HepG2 (cell line): ENCODE results near the gene C6orf136. TPM values are rescaled to one million over a fixed set of nuclear protein-coding genes. Genes with fewer than 3 reads are reported as not detected.

Experiments
- ELF4 ChIP-seq: sonication (generic); formaldehyde crosslinking; IDR thresholded peaks from 2 replicates; pipeline ENCODE4 v1.5.0; 2020; ENCODE audit warnings: missing genetic modification reagents, mild to moderate bottlenecking, moderate library complexity, borderline replicate concordance
- FOXA1 ChIP-seq, 2 experiments: fragments of 450-650 bp in 1 of 2; sonication (generic) in 1 of 2; formaldehyde crosslinking in 1 of 2; IDR thresholded peaks; 2 replicates each; pipeline versions ENCODE4 v1.4.0 to v1.6.1; 2016 to 2020; ENCODE audit warnings: missing genetic modification reagents in 1 of 2
- HNF1A ChIP-seq, 2 experiments: sonication (generic) in 1 of 2; formaldehyde crosslinking in 1 of 2; IDR thresholded peaks; 2 replicates each; pipeline versions ENCODE4 v1.4.0 to v1.6.1; 2016 to 2020; ENCODE audit warnings: borderline replicate concordance in 1 of 2, low read depth in 1 of 2, mild to moderate bottlenecking in 1 of 2, missing genetic modification reagents in 1 of 2
- MYNN ChIP-seq: sonication (generic); formaldehyde crosslinking; IDR thresholded peaks from 2 replicates; pipeline ENCODE4 v1.4.0; 2020; ENCODE audit warnings: mild to moderate bottlenecking, low read depth, missing genetic modification reagents
- PATZ1 ChIP-seq: sonication (generic); formaldehyde crosslinking; IDR thresholded peaks from 2 replicates; pipeline ENCODE4 v1.4.0; 2020; ENCODE audit warnings: missing genetic modification reagents
- ZFP91 ChIP-seq: sonication (generic); formaldehyde crosslinking; IDR thresholded peaks from 2 replicates; pipeline ENCODE4 v1.9.0; 2022; ENCODE audit warnings: missing genetic modification reagents, mild to moderate bottlenecking, borderline replicate concordance
- ZNF232 ChIP-seq: sonication (generic); formaldehyde crosslinking; IDR thresholded peaks from 2 replicates; pipeline ENCODE4 v1.4.0; 2020; ENCODE audit warnings: missing genetic modification reagents, borderline replicate concordance
- ZNF879 ChIP-seq: sonication (generic); formaldehyde crosslinking; IDR thresholded peaks from 2 replicates; pipeline ENCODE4 v1.8.1; 2023; ENCODE audit warnings: missing genetic modification reagents
- polyA plus RNA-seq, 8 experiments: library from polyadenylated mRNA; depleted of rRNA in 3 of 8; stranded (reverse) in 7 of 8; unstranded in 1 of 8; fragments of >200 nt; fragmentation: Illumina TruSeq in 4 of 8; extraction: Trizol in 4 of 8; gene quantifications; 2 replicates each; pipeline versions ENCODE4 v1.2.1 to v1.2.3, GENCODE V29; 2011 to 2016; ENCODE audit warnings: low read depth in 4 of 8, missing spikeins in 1 of 8, mixed read lengths in 1 of 8; ENCODE audit not compliant: insufficient read depth in 1 of 8
- total RNA-seq, 5 experiments: library from RNA; depleted of rRNA; stranded (reverse); fragments of >200 nt; fragmentation: Illumina TruSeq; extraction: Trizol; gene quantifications; 2 replicates each; pipeline ENCODE4 v1.2.3, GENCODE V29; 2016; ENCODE audit warnings: low read depth in 1 of 5
- TF ChIP-seq, protein P1 (sequence below), 2 experiments: fragments of 450-650 bp in 1 of 2; sonication (generic) in 1 of 2; formaldehyde crosslinking in 1 of 2; IDR thresholded peaks; 2 replicates each; pipeline versions ENCODE4 v1.6.1 to v1.8.0; 2016 to 2022; ENCODE audit warnings: antibody characterized with exemption in 1 of 2, mild to moderate bottlenecking in 1 of 2, missing genetic modification reagents in 1 of 2

Gene C6orf136
- total and polyA plus RNA-seq, 2 of the 13 experiments (the other 11 are each of a cell fraction or from before 2014, with no cell fraction given): 12.0 to 26.2 TPM

DNA sequence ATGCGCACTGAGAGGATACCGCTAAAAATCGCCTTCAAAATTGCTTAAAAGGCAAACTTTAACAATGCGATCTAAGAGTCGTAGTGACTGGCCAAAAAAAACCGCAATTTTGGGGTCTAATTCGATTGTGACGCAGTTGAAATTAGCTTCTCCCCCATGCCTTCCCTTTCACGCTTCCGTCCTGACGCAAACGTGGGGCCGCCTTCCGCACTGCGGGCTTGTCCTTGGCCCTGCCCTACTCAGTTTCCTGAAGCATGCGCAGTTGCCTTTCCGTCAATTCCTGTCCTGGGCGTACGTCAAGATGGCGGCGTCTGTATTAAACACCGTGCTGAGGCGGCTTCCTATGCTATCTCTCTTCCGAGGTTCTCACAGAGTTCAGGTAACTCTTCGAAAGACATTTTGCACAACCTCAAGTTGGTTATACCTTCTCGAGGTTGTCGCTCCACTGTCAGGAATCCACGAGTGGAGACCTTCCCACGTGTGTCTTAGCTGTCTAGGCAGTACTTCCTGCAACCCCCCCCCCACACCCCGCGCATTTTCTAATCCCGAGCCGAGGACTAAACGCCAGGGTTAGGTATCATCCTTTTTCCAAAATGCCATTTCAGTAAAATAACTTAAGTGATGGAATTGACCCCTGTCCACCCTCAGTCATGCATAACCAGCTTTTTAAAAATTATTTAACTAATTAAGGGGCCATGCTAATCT, 29.2 kb upstream of the C6orf136 start, which contains the start of gene MRPS18B (continued):
- TF ChIP-seq, protein P1, sequence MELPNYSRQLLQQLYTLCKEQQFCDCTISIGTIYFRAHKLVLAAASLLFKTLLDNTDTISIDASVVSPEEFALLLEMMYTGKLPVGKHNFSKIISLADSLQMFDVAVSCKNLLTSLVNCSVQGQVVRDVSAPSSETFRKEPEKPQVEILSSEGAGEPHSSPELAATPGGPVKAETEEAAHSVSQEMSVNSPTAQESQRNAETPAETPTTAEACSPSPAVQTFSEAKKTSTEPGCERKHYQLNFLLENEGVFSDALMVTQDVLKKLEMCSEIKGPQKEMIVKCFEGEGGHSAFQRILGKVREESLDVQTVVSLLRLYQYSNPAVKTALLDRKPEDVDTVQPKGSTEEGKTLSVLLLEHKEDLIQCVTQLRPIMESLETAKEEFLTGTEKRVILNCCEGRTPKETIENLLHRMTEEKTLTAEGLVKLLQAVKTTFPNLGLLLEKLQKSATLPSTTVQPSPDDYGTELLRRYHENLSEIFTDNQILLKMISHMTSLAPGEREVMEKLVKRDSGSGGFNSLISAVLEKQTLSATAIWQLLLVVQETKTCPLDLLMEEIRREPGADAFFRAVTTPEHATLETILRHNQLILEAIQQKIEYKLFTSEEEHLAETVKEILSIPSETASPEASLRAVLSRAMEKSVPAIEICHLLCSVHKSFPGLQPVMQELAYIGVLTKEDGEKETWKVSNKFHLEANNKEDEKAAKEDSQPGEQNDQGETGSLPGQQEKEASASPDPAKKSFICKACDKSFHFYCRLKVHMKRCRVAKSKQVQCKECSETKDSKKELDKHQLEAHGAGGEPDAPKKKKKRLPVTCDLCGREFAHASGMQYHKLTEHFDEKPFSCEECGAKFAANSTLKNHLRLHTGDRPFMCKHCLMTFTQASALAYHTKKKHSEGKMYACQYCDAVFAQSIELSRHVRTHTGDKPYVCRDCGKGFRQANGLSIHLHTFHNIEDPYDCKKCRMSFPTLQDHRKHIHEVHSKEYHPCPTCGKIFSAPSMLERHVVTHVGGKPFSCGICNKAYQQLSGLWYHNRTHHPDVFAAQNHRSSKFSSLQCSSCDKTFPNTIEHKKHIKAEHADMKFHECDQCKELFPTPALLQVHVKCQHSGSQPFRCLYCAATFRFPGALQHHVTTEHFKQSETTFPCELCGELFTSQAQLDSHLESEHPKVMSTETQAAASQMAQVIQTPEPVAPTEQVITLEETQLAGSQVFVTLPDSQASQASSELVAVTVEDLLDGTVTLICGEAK (IDR thresholded peaks at IDR 0.05): no peak
- TF ChIP-seq, protein P1 (CRISPR knock-in tag; IDR thresholded peaks at IDR 0.05): no peak; the same call in 1 of the 2 replicates
- TF ChIP-seq ZNF879 (CRISPR knock-in tag) (no peak), ELF4 (CRISPR knock-in tag) (peak; percentile 95), ZFP91 (peak; percentile 74; the same call in 1 of the 2 replicates), MYNN (CRISPR knock-in tag) (0 out of 2 replicates have a peak, but pooled peaks have one; percentile 60), FOXA1 (IDR thresholded peaks at IDR 0.05) (no peak), FOXA1 (CRISPR knock-in tag; IDR thresholded peaks at IDR 0.05) (no peak), ZNF232 (peak; percentile 64; the same call in 1 of the 2 replicates), HNF1A (IDR thresholded peaks at IDR 0.05; ENCODE audit: low read depth) (no peak), HNF1A (CRISPR knock-in tag; IDR thresholded peaks at IDR 0.05; ENCODE audit: borderline replicate concordance) (no peak), PATZ1 (CRISPR knock-in tag) (no peak)
